IMR-90 (cell line): ENCODE data around the gene NPAS3. TPM values are rescaled to one million over a fixed set of nuclear protein-coding genes. Genes with fewer than 3 reads are reported as not detected.

Source experiments
- ATAC-seq: fragments of 200-7000 bp; cut with Tn5 transposase; 2 replicates; pipeline ENCODE4 v1.9.1; 2020; ENCODE audit warnings: low read depth, mild to moderate bottlenecking, moderate library complexity
- BruUV-seq: library from RNA; stranded (reverse); fragments of 400-500 nt; replicated peaks from 2 replicates; lab custom pipeline; 2021; lab: Mats Ljungman, UMichigan
- CTCF ChIA-PET: fragments of 300-600 bp; formaldehyde crosslinking; extraction: SDS; loops from one replicate; lab custom pipeline; 2021; ENCODE audit warnings: antibody characterized with exemption; lab: Yijun Ruan, JAX
- POLR2A ChIA-PET: fragments of 300-600 bp; sonication (Branson Sonifier 250); formaldehyde crosslinking; loops from one replicate; lab custom pipeline; 2022; ENCODE audit warnings: antibody characterized with exemption; ENCODE audit not compliant: unreplicated experiment; lab: Charles Lee
- DNase-seq: peaks from one replicate; pipeline ENCODE4 v3.0.0; 2013
- H2AFZ ChIP-seq: replicated peaks from 2 replicates; pipeline ENCODE3; 2013; ENCODE audit warnings: low read length, mild to moderate bottlenecking; ENCODE audit not compliant: poor library complexity
- H2AK5ac ChIP-seq: 2 replicates; pipeline ENCODE4 v1.6.1; 2013; ENCODE audit warnings: low read depth, low read length, inconsistent platforms
- H2AK9ac ChIP-seq: replicated peaks from 2 replicates; pipeline ENCODE3; 2013; ENCODE audit warnings: mild to moderate bottlenecking, low read depth, low read length, moderate library complexity; ENCODE audit not compliant: poor library complexity
- H2BK120ac ChIP-seq: 2 replicates; pipeline ENCODE4 v1.6.1; 2013; ENCODE audit warnings: low read depth, low read length, inconsistent platforms
- H2BK15ac ChIP-seq: 3 replicates; pipeline ENCODE4 v1.6.1; 2013; ENCODE audit warnings: low read depth, low read length, inconsistent platforms
- H2BK20ac ChIP-seq: 2 replicates; pipeline ENCODE4 v1.6.1; 2013; ENCODE audit warnings: low read depth, mild to moderate bottlenecking, inconsistent platforms, low read length, moderate library complexity
- H2BK5ac ChIP-seq: 2 replicates; pipeline ENCODE4 v1.6.1; 2013; ENCODE audit warnings: mild to moderate bottlenecking, low read depth, low read length, inconsistent platforms; ENCODE audit not compliant: poor library complexity, severe bottlenecking
- H3K14ac ChIP-seq: replicated peaks from 2 replicates; pipeline ENCODE4 v1.6.1; 2013; ENCODE audit warnings: low read depth, low read length, inconsistent platforms
- H3K18ac ChIP-seq: 2 replicates; pipeline ENCODE4 v1.6.1; 2013; ENCODE audit warnings: low read depth, low read length, control low read depth
- H3K23ac ChIP-seq: 2 replicates; pipeline ENCODE4 v1.6.1; 2013; ENCODE audit warnings: low read depth, low read length, inconsistent platforms
- H3K27ac ChIP-seq: 2 replicates; pipeline ENCODE4 v1.5.1; 2013; ENCODE audit warnings: mild to moderate bottlenecking, control low read depth, low read length; ENCODE audit not compliant: insufficient read depth
- H3K27me3 ChIP-seq: 2 replicates; pipeline ENCODE4 v1.6.1; 2013; ENCODE audit warnings: low read length; ENCODE audit not compliant: control insufficient read depth, insufficient read depth
- H3K36me3 ChIP-seq: 2 replicates; pipeline ENCODE4 v1.6.1; 2013; ENCODE audit warnings: low read length, mixed read lengths; ENCODE audit not compliant: control insufficient read depth, insufficient read depth
- H3K4ac ChIP-seq: 2 replicates; pipeline ENCODE4 v1.6.1; 2013; ENCODE audit warnings: low read depth, low read length, inconsistent platforms
- H3K4me1 ChIP-seq: 2 replicates; pipeline ENCODE4 v1.6.1; 2013; ENCODE audit warnings: low read length, mixed read lengths; ENCODE audit not compliant: control insufficient read depth, insufficient read depth
- H3K4me2 ChIP-seq: 2 replicates; pipeline ENCODE4 v1.6.1; 2013; ENCODE audit warnings: low read depth, mild to moderate bottlenecking, control low read depth, low read length, moderate library complexity
- H3K4me3 ChIP-seq: 2 replicates; pipeline ENCODE4 v1.5.1; 2013; ENCODE audit warnings: low read depth, mild to moderate bottlenecking, control low read depth, low read length, moderate library complexity; ENCODE audit not compliant: insufficient read depth
- H3K56ac ChIP-seq: 2 replicates; pipeline ENCODE4 v1.6.1; 2013; ENCODE audit warnings: low read length, inconsistent platforms; ENCODE audit not compliant: insufficient read depth; ENCODE audit errors: extremely low read depth
- H3K79me1 ChIP-seq, 2 experiments: 2 replicates each; pipeline ENCODE4 v1.6.1; 2013; ENCODE audit warnings: low read length in 2 of 2, inconsistent platforms in 1 of 2, low read depth in 1 of 2
- H3K9ac ChIP-seq: 2 replicates; pipeline ENCODE4 v1.6.1; 2013; ENCODE audit warnings: low read depth, low read length, control low read depth
- H3K9me1 ChIP-seq: 2 replicates; pipeline ENCODE4 v1.6.1; 2013; ENCODE audit warnings: low read length, inconsistent platforms; ENCODE audit not compliant: insufficient read depth
- H3K9me3 ChIP-seq: 2 replicates; pipeline ENCODE4 v1.6.1; 2013; ENCODE audit warnings: low read length; ENCODE audit not compliant: control insufficient read depth, insufficient read depth
- H4K20me1 ChIP-seq: 2 replicates; pipeline ENCODE4 v1.6.1; 2013; ENCODE audit warnings: low read length, inconsistent platforms; ENCODE audit not compliant: insufficient read depth
- H4K5ac ChIP-seq: 2 replicates; pipeline ENCODE4 v1.6.1; 2013; ENCODE audit warnings: mild to moderate bottlenecking, low read depth, low read length, control low read depth
- H4K8ac ChIP-seq, 2 experiments: 2 replicates each; pipeline ENCODE4 v1.6.1; 2013; ENCODE audit warnings: low read depth in 2 of 2, low read length in 2 of 2, control low read depth in 1 of 2, inconsistent platforms in 1 of 2
- H4K91ac ChIP-seq: 2 replicates; pipeline ENCODE4 v1.6.1; 2013; ENCODE audit warnings: low read depth, low read length, inconsistent platforms; ENCODE audit not compliant: insufficient read depth
- CEBPB ChIP-seq: IDR thresholded peaks from 2 replicates; pipeline ENCODE4 v1.6.1; 2012; ENCODE audit warnings: low read depth, low read length, improper control_type of control experiment
- CHD1 ChIP-seq: IDR thresholded peaks from 2 replicates; pipeline ENCODE4 v1.6.1; 2012; ENCODE audit warnings: low read depth, low read length, improper control_type of control experiment
- FOS ChIP-seq: fragments of 150-350 bp; IDR thresholded peaks from 2 replicates; pipeline ENCODE4 v1.6.1; 2016; ENCODE audit warnings: low read depth, low read length
- MAFK ChIP-seq: IDR thresholded peaks from 2 replicates; pipeline ENCODE4 v1.6.1; 2012; ENCODE audit warnings: low read depth, low read length, improper control_type of control experiment
- MAZ ChIP-seq: IDR thresholded peaks from 2 replicates; pipeline ENCODE4 v1.6.1; 2012; ENCODE audit warnings: low read depth, mild to moderate bottlenecking, low read length, improper control_type of control experiment, moderate library complexity, borderline replicate concordance
- MXI1 ChIP-seq: IDR thresholded peaks from 2 replicates; pipeline ENCODE4 v1.6.1; 2012; ENCODE audit warnings: low read depth, mild to moderate bottlenecking, low read length, moderate library complexity, borderline replicate concordance
- NFE2L2 ChIP-seq: fragments of 150-350 bp; IDR thresholded peaks from 2 replicates; pipeline ENCODE4 v1.6.1; 2016; ENCODE audit warnings: low read depth, mild to moderate bottlenecking, low read length
- POLR2A ChIP-seq: IDR thresholded peaks from 2 replicates; pipeline ENCODE4 v1.6.1; 2012; ENCODE audit warnings: mild to moderate bottlenecking, low read depth, low read length
- RAD21 ChIP-seq: IDR thresholded peaks from 2 replicates; pipeline ENCODE4 v1.6.1; 2012; ENCODE audit warnings: low read length, improper control_type of control experiment
- RCOR1 ChIP-seq: IDR thresholded peaks from 2 replicates; pipeline ENCODE4 v1.6.1; 2012; ENCODE audit warnings: mild to moderate bottlenecking, low read length, improper control_type of control experiment; ENCODE audit not compliant: insufficient replicate concordance
- RFX5 ChIP-seq: IDR thresholded peaks from 2 replicates; pipeline ENCODE4 v1.8.0; 2012; ENCODE audit warnings: low read depth, mild to moderate bottlenecking, low read length, moderate library complexity
- SMC3 ChIP-seq: fragments of 150-350 bp; IDR thresholded peaks from 2 replicates; pipeline ENCODE4 v1.6.1; 2016; ENCODE audit warnings: low read depth, mild to moderate bottlenecking, antibody characterized with exemption, low read length, moderate library complexity
- WGBS, 2 experiments: methylation state at CpG; one replicate each; pipeline versions ENCODE4 v1.1.5 to v1.1.7; 2013; ENCODE audit warnings: missing lambda C conversion rate in 2 of 2; ENCODE audit not compliant: insufficient read length in 1 of 2; ENCODE audit errors: extremely low coverage in 2 of 2; 5-methylcytosine and 5-hydroxymethylcytosine counted together
- dilution Hi-C: fragments of 300-500 bp; cut with HindIII; formaldehyde crosslinking; loops from one replicate; pipeline ENCODE4 v1.14.3; 2018; ENCODE audit warnings: low sequenced_read_pairs; ENCODE audit not compliant: unreplicated experiment
- in situ Hi-C: fragments of 300-500 bp; cut with MboI; formaldehyde crosslinking; loops from 3 replicates; pipeline ENCODE4 v1.14.3; 2019; ENCODE audit warnings: low sequenced_read_pairs, inconsistent platforms, mixed read lengths
- intact Hi-C: fragments of 100-400 bp; cut with micrococcal nuclease; formaldehyde crosslinking; loops from 2 replicates; pipeline ENCODE4 v1.10.0; 2022
- polyA plus RNA-seq, 3 experiments: library from polyadenylated mRNA; depleted of rRNA; stranded (reverse); fragments of >200 nt; gene quantifications; 2 replicates each; pipeline ENCODE4 v1.2.3, GENCODE V29; 2012; ENCODE audit warnings: low replicate concordance in 1 of 3
- total RNA-seq: library from RNA; depleted of rRNA; stranded (reverse); fragments of >200 nt; gene quantifications from 2 replicates; pipeline ENCODE4 v1.2.3, GENCODE V29; 2012
- TF ChIP-seq, protein P1 (sequence below): conservative IDR thresholded peaks from 2 replicates; pipeline ENCODE4 v1.5.1; 2012; ENCODE audit warnings: mild to moderate bottlenecking, low read depth, low read length, improper control_type of control experiment
- TF ChIP-seq, protein P2 (sequence below): fragments of 150-350 bp; IDR thresholded peaks from 2 replicates; pipeline ENCODE4 v1.6.1; 2017; ENCODE audit warnings: mild to moderate bottlenecking, antibody characterized with exemption, low read length, low read depth
- TF ChIP-seq, protein P3 (sequence below): fragments of 150-350 bp; IDR thresholded peaks from 2 replicates; pipeline ENCODE4 v1.6.1; 2016; ENCODE audit warnings: low read depth, mild to moderate bottlenecking, low read length, moderate library complexity, borderline replicate concordance

The NPAS3 gene
- total and polyA plus RNA-seq, 2 of the 4 experiments (the other 2 are of a cell fraction), result not detected

DNA sequence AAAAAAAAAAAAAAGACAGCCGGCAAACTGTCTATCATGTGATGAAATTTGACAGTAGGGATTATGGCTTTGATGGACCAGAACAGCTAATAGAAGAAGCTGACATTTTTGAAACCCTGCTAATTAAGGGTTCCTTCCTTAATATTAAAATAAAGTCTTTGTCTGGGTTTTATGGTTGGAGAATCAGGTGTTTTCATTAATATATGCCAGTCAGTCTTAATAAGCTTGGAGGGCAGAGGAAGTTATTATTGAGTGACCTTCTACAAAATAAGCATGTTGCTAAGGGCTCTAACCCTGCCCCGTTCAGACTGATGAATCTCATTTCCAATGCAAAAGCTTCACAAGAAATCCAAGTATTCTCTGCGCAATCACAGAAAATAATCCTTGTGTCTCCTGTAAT, 722.4 kb downstream of the NPAS3 start:
- Histone ChIP-seq H2AFZ (no peak overlapping the region), H2BK15ac (no peak overlapping the region), H3K9me3 (no peaks in the 10 kb centered on the region), H3K14ac (no peak overlapping the region), H3K56ac (no peak overlapping the region), H3K4ac (no peak overlapping the region), H4K8ac (no peak overlapping the region), H3K23ac (no peak overlapping the region), H3K36me3 (no peaks in the 10 kb centered on the region), H3K27ac (no peak overlapping the region), H2AK9ac (no peak overlapping the region), H3K4me3 (no peak overlapping the region), H4K20me1 (no peaks in the 10 kb centered on the region), H2BK20ac (no peak overlapping the region), H3K4me1 (no peaks in the 10 kb centered on the region), H2AK5ac (no peak overlapping the region), H3K18ac (no peak overlapping the region), H4K91ac (no peak overlapping the region), H3K27me3 (no peaks in the 10 kb centered on the region), H2BK5ac (no peak overlapping the region), H4K5ac (no peak overlapping the region), H3K79me1 (no peaks in the 10 kb centered on the region), H2BK120ac (no peak overlapping the region), H3K4me2 (no peak overlapping the region), H3K9ac (no peak overlapping the region), H3K9me1 (no peaks in the 10 kb centered on the region)
- POLR2A ChIA-PET, result no interaction called here
- intact Hi-C loops (no loop called here), dilution Hi-C loops (no loop called here), in situ Hi-C loops (no loop called here)
- DNase-seq, result no peak
- no peak for ATAC-seq
- CTCF ChIA-PET, result no interaction called here
- 60% methylated on average over 2 of the region's 3 CpGs; no CpG with 5 or more reads in 1 of the 2 experiments for WGBS, 2 experiments
- no TSS peak for BruUV-seq
- TF ChIP-seq, protein P1, sequence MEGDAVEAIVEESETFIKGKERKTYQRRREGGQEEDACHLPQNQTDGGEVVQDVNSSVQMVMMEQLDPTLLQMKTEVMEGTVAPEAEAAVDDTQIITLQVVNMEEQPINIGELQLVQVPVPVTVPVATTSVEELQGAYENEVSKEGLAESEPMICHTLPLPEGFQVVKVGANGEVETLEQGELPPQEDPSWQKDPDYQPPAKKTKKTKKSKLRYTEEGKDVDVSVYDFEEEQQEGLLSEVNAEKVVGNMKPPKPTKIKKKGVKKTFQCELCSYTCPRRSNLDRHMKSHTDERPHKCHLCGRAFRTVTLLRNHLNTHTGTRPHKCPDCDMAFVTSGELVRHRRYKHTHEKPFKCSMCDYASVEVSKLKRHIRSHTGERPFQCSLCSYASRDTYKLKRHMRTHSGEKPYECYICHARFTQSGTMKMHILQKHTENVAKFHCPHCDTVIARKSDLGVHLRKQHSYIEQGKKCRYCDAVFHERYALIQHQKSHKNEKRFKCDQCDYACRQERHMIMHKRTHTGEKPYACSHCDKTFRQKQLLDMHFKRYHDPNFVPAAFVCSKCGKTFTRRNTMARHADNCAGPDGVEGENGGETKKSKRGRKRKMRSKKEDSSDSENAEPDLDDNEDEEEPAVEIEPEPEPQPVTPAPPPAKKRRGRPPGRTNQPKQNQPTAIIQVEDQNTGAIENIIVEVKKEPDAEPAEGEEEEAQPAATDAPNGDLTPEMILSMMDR, result no peak
- TF ChIP-seq NFE2L2, result no peak
- TF ChIP-seq POLR2A, result no peak
- TF ChIP-seq CEBPB, result no peak
- TF ChIP-seq CHD1, result no peak
- no peak for TF ChIP-seq MAZ
- TF ChIP-seq MAFK, result no peak
- TF ChIP-seq, protein P2, sequence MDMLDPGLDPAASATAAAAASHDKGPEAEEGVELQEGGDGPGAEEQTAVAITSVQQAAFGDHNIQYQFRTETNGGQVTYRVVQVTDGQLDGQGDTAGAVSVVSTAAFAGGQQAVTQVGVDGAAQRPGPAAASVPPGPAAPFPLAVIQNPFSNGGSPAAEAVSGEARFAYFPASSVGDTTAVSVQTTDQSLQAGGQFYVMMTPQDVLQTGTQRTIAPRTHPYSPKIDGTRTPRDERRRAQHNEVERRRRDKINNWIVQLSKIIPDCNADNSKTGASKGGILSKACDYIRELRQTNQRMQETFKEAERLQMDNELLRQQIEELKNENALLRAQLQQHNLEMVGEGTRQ, result no peak
- TF ChIP-seq, protein P3, sequence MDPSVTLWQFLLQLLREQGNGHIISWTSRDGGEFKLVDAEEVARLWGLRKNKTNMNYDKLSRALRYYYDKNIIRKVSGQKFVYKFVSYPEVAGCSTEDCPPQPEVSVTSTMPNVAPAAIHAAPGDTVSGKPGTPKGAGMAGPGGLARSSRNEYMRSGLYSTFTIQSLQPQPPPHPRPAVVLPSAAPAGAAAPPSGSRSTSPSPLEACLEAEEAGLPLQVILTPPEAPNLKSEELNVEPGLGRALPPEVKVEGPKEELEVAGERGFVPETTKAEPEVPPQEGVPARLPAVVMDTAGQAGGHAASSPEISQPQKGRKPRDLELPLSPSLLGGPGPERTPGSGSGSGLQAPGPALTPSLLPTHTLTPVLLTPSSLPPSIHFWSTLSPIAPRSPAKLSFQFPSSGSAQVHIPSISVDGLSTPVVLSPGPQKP, result no peak
- no peak for TF ChIP-seq RCOR1
- no peak for TF ChIP-seq RAD21
- no peak for TF ChIP-seq MXI1
- TF ChIP-seq FOS, result no peak
- no peak for TF ChIP-seq SMC3
- TF ChIP-seq RFX5, result no peak
